Common myeloid progenitor, CD34-positive (primary cell): Measurements from ENCODE around the gene CDH12.
"Not testable (repeated sequence)": the region's sequence is repeated elsewhere in the genome, so short reads cannot be mapped to it uniquely, and the experiment has no call there.

Source experiments
- CTCF ChIA-PET: fragments of 350-600 bp; sonication (Branson Sonifier 250); formaldehyde crosslinking; loops from one replicate; lab custom pipeline; 2021; ENCODE audit warnings: antibody characterized with exemption; lab: Charles Lee
- POLR2A ChIA-PET: fragments of 350-600 bp; sonication (Branson Sonifier 250); formaldehyde crosslinking; loops from one replicate; lab custom pipeline; 2021; ENCODE audit warnings: antibody characterized with exemption; lab: Charles Lee
- DNase-seq, 3 donors: peaks; one replicate each; pipeline versions ENCODE4 v3.0.0 to v3.0.0-alpha.2; 2013
- H3K27ac ChIP-seq, 2 experiments: 1 replicate in 1 of 2; 2 replicates in 1 of 2; pipeline ENCODE4 v1.7.0; 2013; ENCODE audit warnings: inconsistent platforms in 2 of 2, low read length in 2 of 2, mild to moderate bottlenecking in 2 of 2, low read depth in 1 of 2, moderate library complexity in 1 of 2; ENCODE audit not compliant: severe bottlenecking in 2 of 2, insufficient read depth in 1 of 2, poor library complexity in 1 of 2
- H3K27me3 ChIP-seq, 5 experiments: replicated peaks in 2 of 5; 1 replicate in 3 of 5; 2 replicates in 2 of 5; pipeline versions ENCODE4 v1.6.1 to v1.7.0; 2013; ENCODE audit warnings: low read length in 4 of 5, mild to moderate bottlenecking in 2 of 5, moderate library complexity in 2 of 5, inconsistent platforms in 1 of 5; ENCODE audit not compliant: insufficient read depth in 5 of 5, control insufficient read depth in 4 of 5
- H3K36me3 ChIP-seq, 4 experiments: 1 replicate in 2 of 4; 2 replicates in 2 of 4; pipeline versions ENCODE4 v1.6.1 to v1.7.0; 2013; ENCODE audit warnings: low read length in 3 of 4, control low read depth in 1 of 4, mild to moderate bottlenecking in 1 of 4; ENCODE audit not compliant: control insufficient read depth in 4 of 4, insufficient read depth in 4 of 4
- H3K4me1 ChIP-seq, 4 experiments: 1 replicate in 3 of 4; 2 replicates in 1 of 4; pipeline versions ENCODE4 v1.6.1 to v1.7.1; 2013; ENCODE audit warnings: low read length in 3 of 4, mild to moderate bottlenecking in 3 of 4, control low read depth in 1 of 4, inconsistent platforms in 1 of 4, moderate library complexity in 1 of 4; ENCODE audit not compliant: control insufficient read depth in 4 of 4, insufficient read depth in 4 of 4; ENCODE audit errors: control extremely low read depth in 1 of 4
- H3K4me3 ChIP-seq, 7 experiments: 1 replicate in 4 of 7; 2 replicates in 3 of 7; pipeline versions ENCODE4 v1.5.1 to v1.7.0; 2013; ENCODE audit warnings: mild to moderate bottlenecking in 7 of 7, low read length in 6 of 7, moderate library complexity in 6 of 7, inconsistent platforms in 2 of 7, low read depth in 2 of 7, control low read depth in 1 of 7; ENCODE audit not compliant: insufficient read depth in 4 of 7, control insufficient read depth in 1 of 7; ENCODE audit errors: extremely low read depth in 1 of 7
- H3K9me3 ChIP-seq, 5 experiments: 1 replicate in 4 of 5; 2 replicates in 1 of 5; pipeline versions ENCODE4 v1.6.1 to v1.7.1; 2013; ENCODE audit warnings: low read length in 4 of 5, mild to moderate bottlenecking in 2 of 5, inconsistent platforms in 1 of 5, low read depth in 1 of 5, moderate library complexity in 1 of 5; ENCODE audit not compliant: control insufficient read depth in 4 of 5, insufficient read depth in 2 of 5; ENCODE audit errors: control extremely low read depth in 1 of 5
- WGBS: methylation state at CpG from one replicate; pipeline ENCODE4 v1.1.5; 2013; ENCODE audit not compliant: insufficient coverage; 5-methylcytosine and 5-hydroxymethylcytosine counted together

CDH12 gene

DNA sequence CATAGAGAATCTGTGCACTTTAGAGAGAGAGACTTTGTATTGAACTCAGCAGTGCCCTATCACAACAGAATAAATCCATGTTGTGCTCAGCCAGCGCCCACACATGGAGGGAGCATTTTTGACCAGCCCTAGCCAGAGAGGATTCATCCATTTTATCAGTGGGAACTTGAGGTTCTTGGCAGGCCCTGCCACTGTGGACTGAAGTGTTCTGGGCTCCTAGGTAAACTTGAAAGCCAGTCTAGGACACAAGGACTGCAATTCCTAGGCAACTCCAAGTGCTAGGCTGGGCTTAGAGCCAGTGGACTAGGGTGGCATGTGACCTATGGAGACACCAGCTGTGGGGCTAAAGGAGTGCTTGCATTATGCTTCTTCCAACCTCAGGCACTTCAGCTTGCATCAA, 523.5 kb downstream of the CDH12 start:
- CTCF ChIA-PET: no interaction called here
- Histone ChIP-seq H3K4me1 (no peaks in the 10 kb centered on the region), H3K4me3 (no peak overlapping the region), H3K9me3 (no peaks in the 10 kb centered on the region), H3K27ac (no peak overlapping the region), H3K36me3 (no peaks in the 10 kb centered on the region), H3K27me3 (no peaks in the 10 kb centered on the region)
- WGBS: no CpG with 5 or more reads among the region's 1 CpG
- no peak for DNase-seq
- POLR2A ChIA-PET: no interaction called here

DNA sequence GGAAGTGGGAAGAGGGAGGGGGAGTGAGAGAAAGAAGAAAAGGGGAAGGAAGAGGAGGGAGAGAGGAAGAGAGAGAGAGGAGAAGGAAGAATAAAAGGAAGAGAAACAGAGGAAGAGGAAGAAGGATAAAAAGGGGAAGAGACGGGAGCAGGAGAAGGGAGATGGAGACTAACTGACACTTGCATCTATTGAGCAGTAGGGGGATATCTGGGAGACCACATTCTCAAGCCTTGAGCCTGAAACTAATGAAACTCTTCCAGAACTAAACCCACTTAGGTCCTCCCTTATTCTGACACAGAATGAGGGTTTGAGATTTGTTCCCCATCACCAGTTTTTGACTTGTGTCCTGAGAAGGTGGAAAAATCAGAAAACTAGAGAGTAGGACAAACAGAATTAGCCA, 533.3 kb downstream of the CDH12 start:
- ChIA-PET POLR2A (no interaction called here), CTCF (no interaction called here)
- H3K27ac ChIP-seq: no peak overlapping the region
- H3K36me3 ChIP-seq: no peaks in the 10 kb centered on the region
- 14% methylated on average over 1 of the region's 1 CpG for WGBS
- H3K27me3 ChIP-seq: no peaks in the 10 kb centered on the region
- H3K4me3 ChIP-seq: no peak overlapping the region
- H3K4me1 ChIP-seq: no peaks in the 10 kb centered on the region
- no peak for DNase-seq
- no peaks in the 10 kb centered on the region for H3K9me3 ChIP-seq

DNA sequence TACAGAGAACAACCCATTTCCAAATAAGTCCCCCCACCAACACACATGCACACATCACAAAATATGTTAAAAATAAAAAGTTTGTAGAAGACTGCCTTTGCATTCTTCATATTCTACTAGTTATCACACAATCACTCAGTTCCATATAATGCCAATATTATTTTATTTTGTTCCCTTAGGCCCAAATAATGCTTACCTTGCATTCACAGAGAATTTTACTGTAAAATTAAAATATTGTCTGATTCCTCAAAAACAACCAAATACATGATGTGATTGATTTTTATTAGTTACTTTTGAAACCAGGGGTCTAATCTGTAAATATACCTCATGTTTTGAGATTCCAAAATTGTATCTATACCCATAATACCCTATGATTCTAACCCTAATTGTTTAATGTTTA, 536.9 kb downstream of the CDH12 start:
- Histone ChIP-seq H3K27me3 (no peaks in the 10 kb centered on the region), H3K9me3 (no peaks in the 10 kb centered on the region), H3K36me3 (no peaks in the 10 kb centered on the region), H3K4me3 (no peak overlapping the region), H3K27ac (no peak overlapping the region), H3K4me1 (no peaks in the 10 kb centered on the region)
- ChIA-PET POLR2A (no interaction called here), CTCF (no interaction called here)
- DNase-seq: no peak

DNA sequence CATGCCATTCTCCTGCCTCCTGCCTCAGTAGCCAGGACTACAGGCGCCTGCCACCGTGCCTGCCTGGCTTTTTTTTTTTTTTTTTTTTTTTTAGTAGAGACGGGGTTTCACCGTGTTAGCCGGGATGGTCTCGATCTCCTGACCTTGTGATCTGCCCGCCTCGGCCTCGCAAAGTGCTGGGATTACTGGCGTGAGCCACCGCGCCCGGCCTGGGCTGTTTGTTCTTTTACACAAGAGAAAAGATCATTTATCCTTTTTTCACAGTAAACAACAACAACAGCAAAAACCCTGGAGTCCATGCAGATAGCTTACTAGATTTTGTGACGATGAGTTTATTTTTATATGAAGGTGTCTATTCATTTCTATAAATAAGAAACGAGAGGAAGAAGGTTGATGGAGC, 538.1 kb downstream of the CDH12 start:
- DNase-seq, H3K27me3 ChIP-seq, H3K4me1 ChIP-seq, CTCF ChIA-PET, POLR2A ChIA-PET, H3K36me3 ChIP-seq, H3K9me3 ChIP-seq, H3K27ac ChIP-seq, H3K4me3 ChIP-seq: not testable (repeated sequence)
- WGBS: 74% methylated on average over 3 of the region's 15 CpGs

DNA sequence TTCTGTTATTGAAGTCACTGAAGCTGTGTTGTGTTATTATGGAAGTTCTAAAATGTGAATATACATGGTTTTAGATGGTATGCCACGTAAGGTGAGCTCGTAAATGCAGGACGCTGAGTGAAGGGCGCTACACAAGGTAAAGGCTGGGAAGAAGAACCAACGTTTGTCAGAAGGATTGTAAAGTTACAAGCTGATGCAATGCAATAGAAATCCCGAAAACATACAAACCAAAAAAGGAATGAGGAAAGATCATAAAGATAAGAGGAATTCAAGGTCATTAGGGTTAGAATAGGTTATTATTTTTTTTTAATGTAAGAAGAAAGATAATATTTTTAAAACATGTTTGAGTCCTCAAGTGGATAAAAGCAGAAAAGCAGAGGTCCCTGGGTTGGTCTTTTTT, 538.6 kb downstream of the CDH12 start:
- Histone ChIP-seq H3K36me3 (no peaks in the 10 kb centered on the region), H3K27me3 (no peaks in the 10 kb centered on the region), H3K4me3 (no peak overlapping the region), H3K9me3 (no peaks in the 10 kb centered on the region), H3K27ac (no peak overlapping the region), H3K4me1 (no peaks in the 10 kb centered on the region)
- ChIA-PET POLR2A (no interaction called here), CTCF (no interaction called here)
- WGBS: 96% methylated on average over 4 of the region's 6 CpGs
- DNase-seq: no peak

DNA sequence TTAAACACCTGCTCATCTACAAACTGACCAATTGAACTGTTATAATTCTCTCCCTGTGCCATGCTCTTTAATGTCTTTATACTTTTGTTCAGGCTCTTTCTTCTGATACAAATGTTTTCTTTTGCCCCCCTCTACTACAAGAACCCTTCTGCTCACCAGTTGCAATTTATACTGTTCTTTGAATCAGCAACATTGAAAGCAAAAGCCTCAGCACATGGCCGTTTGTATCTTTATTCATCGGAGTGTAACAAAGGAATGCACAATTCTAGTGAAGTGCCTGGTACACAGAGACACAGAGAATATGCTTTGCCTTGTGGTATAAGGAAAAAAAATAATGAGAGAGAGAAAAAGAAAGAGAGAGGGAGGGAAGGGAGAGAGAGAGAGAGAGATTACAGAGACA, 547.1 kb downstream of the CDH12 start:
- H3K4me3 ChIP-seq: no peak overlapping the region
- POLR2A ChIA-PET: no interaction called here
- H3K27me3 ChIP-seq: no peaks in the 10 kb centered on the region
- CTCF ChIA-PET: no interaction called here
- no peaks in the 10 kb centered on the region for H3K4me1 ChIP-seq
- WGBS: no CpG with 5 or more reads among the region's 2 CpGs
- DNase-seq: no peak
- no peaks in the 10 kb centered on the region for H3K36me3 ChIP-seq
- no peak overlapping the region for H3K27ac ChIP-seq
- no peaks in the 10 kb centered on the region for H3K9me3 ChIP-seq

DNA sequence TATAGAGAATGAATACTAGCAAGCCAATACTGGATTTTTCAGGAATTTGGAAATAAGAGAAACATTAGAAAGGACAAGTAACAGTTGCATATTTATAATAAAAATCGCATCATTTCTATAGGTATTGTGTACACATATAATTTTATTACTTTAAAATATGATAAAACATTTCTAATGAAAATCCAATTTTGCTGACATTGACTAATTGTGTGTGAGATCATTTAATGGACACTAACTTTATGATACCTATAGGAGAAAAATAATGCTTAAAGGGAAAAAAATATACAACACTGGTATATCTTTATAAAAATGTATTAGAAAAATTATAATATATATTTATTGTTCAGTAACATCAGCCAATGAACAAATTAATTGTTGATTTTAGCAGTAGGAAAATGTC, 557.3 kb downstream of the CDH12 start:
- no CpG with 5 or more reads among the region's 1 CpG for WGBS
- H3K4me1 ChIP-seq: no peaks in the 10 kb centered on the region
- H3K9me3 ChIP-seq: peaks cover 0 to 4% (median 3%) of the 10 kb centered on the region in 5 experiments
- H3K4me3 ChIP-seq: no peak overlapping the region
- ChIA-PET POLR2A (no interaction called here), CTCF (no interaction called here)
- no peaks in the 10 kb centered on the region for H3K36me3 ChIP-seq
- DNase-seq: no peak
- no peaks in the 10 kb centered on the region for H3K27me3 ChIP-seq
- no peak overlapping the region for H3K27ac ChIP-seq
